Lower leg skin (tissue), 4 donors: Measurements from ENCODE around the gene OTOGL. TPM values are rescaled to one million over a fixed set of nuclear protein-coding genes. Genes with fewer than 3 reads are reported as not detected.
"Not testable (repeated sequence)": the region's sequence is repeated elsewhere in the genome, so short reads cannot be mapped to it uniquely, and the experiment has no call there.

Source experiments
- DNase-seq, 2 donors: peaks; one replicate each; pipeline ENCODE4 v3.0.0-alpha.2; 2019; ENCODE audit warnings: low spot score in 2 of 2
- H3K4me3 ChIP-seq: fragments of 200-600 bp; sonication (generic); 2 replicates; pipeline ENCODE4 v1.5.1; 2017; ENCODE audit warnings: mild to moderate bottlenecking, low read depth; ENCODE audit not compliant: poor library complexity, severe bottlenecking
- CTCF ChIP-seq, 3 donors: fragments of 450-650 bp; IDR thresholded peaks; one replicate each; pipeline ENCODE4 v1.5.1; 2016; ENCODE audit warnings: antibody characterized with exemption in 3 of 3, mild to moderate bottlenecking in 3 of 3, moderate library complexity in 2 of 3
- POLR2A ChIP-seq, 2 donors: fragments of 450-650 bp; IDR thresholded peaks; one replicate each; pipeline ENCODE4 v1.6.1; 2016 to 2017; ENCODE audit warnings: antibody characterized with exemption in 2 of 2, mild to moderate bottlenecking in 1 of 2, moderate library complexity in 1 of 2
- WGBS, 2 donors: methylation state at CpG; one replicate each; pipeline ENCODE4 v1.1.5; 2018; 5-methylcytosine and 5-hydroxymethylcytosine counted together
- intact Hi-C: fragments of 100-400 bp; cut with DNase I; formaldehyde crosslinking; loops from one replicate; pipeline ENCODE4 v1.15.0; 2023; ENCODE audit warnings: low total_unique reads
- total RNA-seq, 4 donors: library from RNA; depleted of rRNA; stranded (reverse); fragments of >200 nt; gene quantifications; one replicate each; pipeline ENCODE4 v1.1.0, GENCODE V29; 2016

Gene OTOGL
- total RNA-seq, 4 donors from 2014 or later, result 0.06 to 0.56 (median 0.12) TPM

GRCh38 chr12:80293759-80294158 is 194.4 kb downstream of the OTOGL start:
- WGBS, 2 donors, result 23 to 44% methylated on average over 1 of the region's 1 CpG
- no peak overlapping the region for H3K4me3 ChIP-seq
- TF ChIP-seq CTCF (IDR thresholded peaks at IDR 0.05) (no peak), POLR2A (IDR thresholded peaks at IDR 0.05) (no peak)
- intact Hi-C loops, result no loop called here
- DNase-seq, result no peak

- no peak for DNase-seq
- TF ChIP-seq CTCF (IDR thresholded peaks at IDR 0.05), result no peak
- no peak for TF ChIP-seq POLR2A (IDR thresholded peaks at IDR 0.05)
- no peak overlapping the region for H3K4me3 ChIP-seq
- WGBS, 2 donors, result 86 to 89% methylated on average over 1 of the region's 1 CpG
- intact Hi-C loops, result no loop called here
Observed at GRCh38 chr12:80299219-80299618, 199.9 kb downstream of the OTOGL start.

GRCh38 chr12:80299976-80300375 is 200.6 kb downstream of the OTOGL start:
- intact Hi-C loops, result no loop called here
- no peak for DNase-seq
- no peak overlapping the region for H3K4me3 ChIP-seq
- TF ChIP-seq CTCF (IDR thresholded peaks at IDR 0.05), result no peak
- TF ChIP-seq POLR2A (IDR thresholded peaks at IDR 0.05), result no peak
- WGBS, 2 donors, result 92 to 97% methylated on average over 3 of the region's 3 CpGs

DNA sequence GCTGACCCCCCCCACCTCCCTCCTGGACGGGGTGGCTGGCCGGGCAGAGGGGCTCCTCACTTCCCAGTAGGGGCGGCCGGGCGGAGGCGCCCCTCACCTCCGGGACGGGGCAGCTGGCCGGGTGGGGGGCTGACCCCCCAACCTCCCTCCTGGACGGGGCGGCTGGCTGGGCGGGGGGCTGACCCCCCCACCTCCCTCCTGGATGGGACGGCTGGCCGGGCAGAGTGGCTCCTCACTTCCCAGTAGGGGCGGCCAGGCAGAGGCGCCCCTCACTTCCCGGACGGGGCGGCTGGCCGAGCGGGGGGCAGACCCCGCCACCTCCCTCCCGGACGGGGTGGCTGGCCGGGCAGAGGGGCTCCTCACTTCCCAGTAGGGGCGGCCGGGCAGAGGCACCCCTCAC is 208.1 kb downstream of the OTOGL start:
- H3K4me3 ChIP-seq, intact Hi-C loops, DNase-seq: not testable (repeated sequence)
- WGBS, 2 donors, result 100% methylated on average over 1 of the region's 27 CpGs; no CpG with 5 or more reads in 1 of the 2 donors

- no peak overlapping the region for H3K4me3 ChIP-seq
- intact Hi-C loops, result no loop called here
- WGBS, 2 donors, result 26 to 48% methylated on average over 3 of the region's 3 CpGs
- TF ChIP-seq CTCF (IDR thresholded peaks at IDR 0.05), result no peak
- no peak for TF ChIP-seq POLR2A (IDR thresholded peaks at IDR 0.05)
- no peak for DNase-seq
Observed at GRCh38 chr12:80313209-80313608, 213.9 kb downstream of the OTOGL start.

DNA sequence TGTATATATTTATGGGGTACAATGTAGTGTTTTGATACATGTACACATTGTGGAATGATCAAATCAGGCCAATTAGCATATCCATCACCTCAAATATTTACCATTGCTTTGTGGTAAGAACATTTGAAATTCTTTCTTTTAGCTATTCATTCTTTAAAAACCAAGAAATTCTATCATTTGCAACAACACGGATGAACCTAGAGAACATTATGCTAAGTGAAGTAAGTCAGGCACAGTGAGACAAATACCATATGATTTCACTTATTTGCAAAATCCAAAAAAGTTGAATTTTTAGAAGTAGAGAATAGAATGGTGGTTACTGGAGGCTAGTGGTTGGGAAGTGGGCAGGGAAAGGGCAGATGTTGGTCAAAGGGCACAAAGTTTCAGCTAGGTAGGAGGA is 215.4 kb downstream of the OTOGL start:
- DNase-seq, result no peak
- no peak overlapping the region for H3K4me3 ChIP-seq
- TF ChIP-seq POLR2A (IDR thresholded peaks at IDR 0.05) (no peak), CTCF (IDR thresholded peaks at IDR 0.05) (no peak)
- intact Hi-C loops, result no loop called here
- WGBS, 2 donors, result 90 to 92% methylated on average over 1 of the region's 1 CpG
